T-helper 1 cell treated with Interleukin-12 subunit alpha and Interleukin-12 subunit beta and Interleukin-4 antibody, amounts not matched to agents 30 μg/mL and 1 μg/mL, for 36 hours (primary cell): ENCODE measurements around the gene GALNT17.

Source experiments
- H3K27ac Mint-ChIP-seq: one replicate; pipeline ENCODE4 v1.8.0; 2021; ENCODE audit warnings: mild to moderate bottlenecking, mixed read lengths
- H3K27me3 Mint-ChIP-seq: one replicate; pipeline ENCODE4 v1.8.0; 2021; ENCODE audit warnings: low read depth, mixed read lengths
- H3K36me3 Mint-ChIP-seq: one replicate; pipeline ENCODE4 v1.8.0; 2021; ENCODE audit warnings: low read depth, mixed read lengths
- H3K4me1 Mint-ChIP-seq: one replicate; pipeline ENCODE4 v1.8.0; 2021; ENCODE audit warnings: low read depth, mixed read lengths
- H3K4me3 Mint-ChIP-seq: one replicate; pipeline ENCODE4 v1.8.0; 2021; ENCODE audit warnings: mild to moderate bottlenecking, moderate library complexity, mixed read lengths
- H3K9me3 Mint-ChIP-seq: one replicate; pipeline ENCODE4 v1.8.0; 2021; ENCODE audit warnings: mixed read lengths

GALNT17 gene

DNA sequence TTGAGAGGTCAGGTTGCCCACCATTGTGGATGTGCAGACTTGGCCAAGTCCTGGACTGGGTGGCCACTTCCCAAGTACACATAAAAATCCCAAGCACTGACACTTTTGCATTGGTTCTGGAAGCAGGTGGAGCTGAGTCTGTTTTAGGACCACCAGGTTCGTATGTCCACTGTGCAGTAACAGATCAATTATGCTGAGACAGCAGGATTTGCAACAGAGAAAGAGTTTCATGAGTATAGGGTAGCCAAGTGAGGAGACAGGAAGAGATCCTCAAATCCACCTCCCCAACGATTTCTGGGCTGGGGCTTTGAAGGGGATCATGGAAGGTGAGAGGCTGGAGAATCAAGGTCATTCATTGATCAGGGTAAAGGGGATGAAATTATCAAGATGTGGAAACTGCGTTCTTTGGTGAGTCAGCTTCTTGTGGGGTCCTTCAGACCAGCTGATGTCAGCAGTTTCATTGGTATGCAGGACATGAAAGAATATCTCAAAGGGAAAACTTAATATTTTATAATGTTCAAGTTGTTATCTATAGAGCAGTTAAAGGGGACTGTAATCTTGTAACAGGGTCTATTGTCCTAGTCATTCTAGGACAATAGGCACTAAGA, 277.7 kb downstream of the GALNT17 start:
- Mint-ChIP-seq H3K4me3 (no peak overlapping the region), H3K4me1 (no peaks in the 10 kb centered on the region), H3K27me3 (no peaks in the 10 kb centered on the region), H3K9me3 (peaks cover 38% of the 10 kb centered on the region), H3K36me3 (no peaks in the 10 kb centered on the region), H3K27ac (no peak overlapping the region)

DNA sequence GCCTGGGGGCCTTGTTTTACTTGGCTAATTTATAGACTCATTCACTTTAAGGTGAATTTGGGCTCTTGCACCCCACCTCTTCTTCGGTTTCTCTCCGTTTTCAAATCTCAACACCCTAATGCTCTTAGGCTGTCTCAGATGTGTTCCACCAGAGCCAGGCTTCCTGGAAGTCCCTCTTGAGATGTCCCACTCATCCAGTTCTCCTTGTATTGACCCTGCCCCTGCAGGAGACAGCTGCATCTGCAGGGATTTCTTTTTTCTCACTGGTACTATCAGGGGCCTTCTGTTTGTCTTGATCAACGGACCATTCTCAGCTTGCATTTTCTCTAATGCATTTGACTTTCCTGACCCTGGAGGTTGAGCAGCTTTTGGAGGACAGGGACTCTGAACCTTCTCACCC, 279.5 kb downstream of the GALNT17 start:
- H3K9me3 Mint-ChIP-seq: peaks cover 53% of the 10 kb centered on the region
- H3K36me3 Mint-ChIP-seq: no peaks in the 10 kb centered on the region
- no peak overlapping the region for H3K27ac Mint-ChIP-seq
- H3K4me1 Mint-ChIP-seq: no peaks in the 10 kb centered on the region
- H3K4me3 Mint-ChIP-seq: no peak overlapping the region
- no peaks in the 10 kb centered on the region for H3K27me3 Mint-ChIP-seq

DNA sequence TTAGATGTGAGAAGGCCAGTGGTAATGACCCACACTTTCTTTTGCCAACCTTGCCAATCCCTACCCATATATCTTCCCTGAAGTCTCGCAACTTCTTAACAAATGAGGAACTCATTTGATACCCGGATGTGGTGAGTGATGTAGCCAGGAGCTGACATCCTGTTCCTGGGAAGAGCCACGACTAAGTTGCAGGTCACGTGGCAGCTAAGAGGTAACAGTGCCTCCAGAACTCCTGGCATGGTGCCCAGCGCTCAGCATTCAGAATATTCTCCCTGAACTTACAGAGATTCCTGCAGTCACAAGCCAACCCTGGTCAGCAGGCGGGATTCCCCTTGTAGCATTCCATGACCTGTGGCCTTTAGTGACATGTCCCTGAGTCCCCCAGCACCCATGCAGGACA, 282.5 kb downstream of the GALNT17 start:
- Mint-ChIP-seq H3K9me3 (peaks cover 59% of the 10 kb centered on the region), H3K36me3 (no peaks in the 10 kb centered on the region), H3K27me3 (no peaks in the 10 kb centered on the region), H3K27ac (no peak overlapping the region), H3K4me1 (no peaks in the 10 kb centered on the region), H3K4me3 (no peak overlapping the region)

DNA sequence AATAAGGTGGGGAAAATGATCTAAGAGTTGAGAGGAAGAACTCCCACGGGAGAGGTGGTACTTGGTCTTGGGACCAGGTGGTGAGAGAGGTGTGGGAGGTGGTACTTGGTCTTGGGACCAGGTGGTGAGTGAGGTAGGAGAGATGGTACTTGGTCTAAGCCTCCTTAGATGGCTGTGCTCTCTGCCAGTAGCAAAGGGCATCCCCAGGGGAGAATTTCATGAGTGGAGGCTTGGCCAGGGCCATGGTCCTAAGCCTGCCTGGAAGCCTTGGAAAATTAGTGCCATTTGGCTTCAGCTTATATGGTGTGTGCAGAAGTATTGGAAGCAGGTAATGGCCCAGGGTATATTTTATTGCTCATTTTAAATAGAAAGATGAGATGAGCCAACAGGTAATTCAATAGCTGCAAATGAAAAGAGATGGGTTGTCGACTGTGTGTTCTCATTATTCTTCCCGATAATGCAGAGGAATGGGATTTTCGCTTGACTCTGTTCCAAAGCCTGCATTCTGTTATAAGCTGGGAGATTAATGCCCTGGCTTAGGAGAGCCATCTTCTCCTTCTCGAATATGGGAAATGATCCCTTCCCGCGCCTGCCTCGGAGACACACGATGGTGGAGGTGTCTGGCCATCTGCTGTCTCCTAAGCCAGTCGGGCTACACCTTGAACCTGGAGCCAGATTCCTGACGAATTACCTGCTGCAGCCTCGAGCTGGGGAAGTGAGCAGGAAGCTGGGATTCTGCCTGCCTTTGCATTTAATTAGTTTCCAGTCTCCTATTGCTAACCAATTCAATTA, 287.8 kb downstream of the GALNT17 start:
- H3K27me3 Mint-ChIP-seq: no peaks in the 10 kb centered on the region
- H3K4me3 Mint-ChIP-seq: no peak overlapping the region
- no peaks in the 10 kb centered on the region for H3K36me3 Mint-ChIP-seq
- no peaks in the 10 kb centered on the region for H3K4me1 Mint-ChIP-seq
- no peak overlapping the region for H3K27ac Mint-ChIP-seq
- peaks cover 47% of the 10 kb centered on the region for H3K9me3 Mint-ChIP-seq

DNA sequence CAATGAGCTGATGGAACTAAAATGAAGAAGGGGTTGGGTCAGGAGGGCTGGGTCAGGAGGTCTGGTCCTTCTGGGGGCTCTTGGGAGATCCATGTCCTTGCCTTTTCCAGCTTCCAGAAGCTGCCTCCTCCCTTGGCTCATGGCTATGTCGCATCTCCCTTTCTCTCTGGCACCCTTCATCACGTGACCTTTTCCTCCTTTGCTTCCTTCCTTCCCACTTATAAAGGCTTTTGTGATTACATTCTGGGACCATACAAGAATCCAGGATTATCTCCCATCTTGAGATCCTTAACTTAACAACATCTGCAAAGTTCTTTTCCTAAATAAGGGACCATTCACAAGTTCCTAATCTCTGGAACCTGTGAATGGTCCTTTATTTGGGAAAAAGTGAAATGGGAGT, 290.2 kb downstream of the GALNT17 start:
- H3K9me3 Mint-ChIP-seq: peaks cover 38% of the 10 kb centered on the region
- H3K4me1 Mint-ChIP-seq: no peaks in the 10 kb centered on the region
- H3K27ac Mint-ChIP-seq: no peak overlapping the region
- no peaks in the 10 kb centered on the region for H3K27me3 Mint-ChIP-seq
- H3K4me3 Mint-ChIP-seq: no peak overlapping the region
- H3K36me3 Mint-ChIP-seq: no peaks in the 10 kb centered on the region

DNA sequence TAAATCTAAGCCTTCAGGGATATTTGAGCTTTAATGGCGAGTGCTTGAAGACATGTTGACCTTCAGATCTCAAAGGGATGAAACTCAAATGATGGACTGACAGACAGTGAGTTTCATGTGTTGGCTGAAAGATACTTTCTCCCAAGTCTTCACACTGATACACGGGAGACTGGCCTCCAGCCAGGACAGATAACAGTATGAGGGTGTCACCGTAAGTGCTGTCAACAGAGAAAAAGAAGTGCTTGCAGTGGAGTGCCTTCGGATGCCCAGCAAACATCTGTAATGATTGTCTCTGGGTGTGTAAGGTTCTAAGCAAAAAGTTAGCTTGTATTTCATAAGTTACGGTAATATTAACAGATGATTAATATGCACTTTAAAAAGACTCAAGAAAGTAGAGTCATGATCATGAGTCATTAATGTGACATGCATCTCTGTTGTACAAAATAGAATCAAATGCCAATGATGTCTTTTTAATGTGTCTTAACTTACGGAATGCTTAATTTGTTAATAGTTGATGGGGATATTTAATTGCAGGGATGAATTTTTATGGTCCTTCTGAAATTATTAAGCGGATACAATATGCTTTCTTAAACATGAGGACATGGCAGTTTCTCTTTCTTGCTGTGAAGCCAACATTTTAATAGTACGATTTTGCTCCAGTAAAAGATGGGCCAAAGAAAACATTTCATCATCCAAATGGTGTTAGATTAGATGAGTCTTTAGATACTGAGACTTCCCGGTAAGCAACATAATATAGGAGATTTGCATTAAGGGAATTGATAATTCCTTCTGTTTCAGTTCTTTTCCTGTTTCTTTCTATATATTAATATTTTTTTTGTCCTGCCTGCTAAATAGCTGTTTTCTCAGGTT, 292.5 kb downstream of the GALNT17 start:
- Mint-ChIP-seq H3K27ac (no peak overlapping the region), H3K36me3 (no peaks in the 10 kb centered on the region), H3K4me1 (no peaks in the 10 kb centered on the region), H3K27me3 (no peaks in the 10 kb centered on the region), H3K4me3 (no peak overlapping the region), H3K9me3 (peaks cover 33% of the 10 kb centered on the region)

DNA sequence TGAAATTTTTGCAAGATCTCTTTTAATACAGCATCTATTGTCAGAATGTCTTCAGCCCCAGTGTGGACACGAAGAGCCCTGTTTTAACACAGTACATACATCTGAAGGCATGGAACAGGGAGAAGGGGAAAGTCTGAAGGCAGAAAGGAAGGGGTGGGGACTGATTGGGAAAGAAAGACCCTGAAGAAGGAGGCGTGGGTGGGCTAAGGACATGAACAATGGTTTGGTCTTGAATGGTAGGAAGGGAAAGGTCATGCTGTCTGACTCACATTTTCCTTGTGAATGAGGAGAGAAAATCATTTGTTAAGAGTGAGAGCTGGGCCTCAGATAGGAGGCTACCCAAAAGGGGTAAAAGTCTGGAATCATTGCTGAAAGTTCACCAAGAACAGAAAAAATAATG, 297.1 kb downstream of the GALNT17 start:
- no peak overlapping the region for H3K4me3 Mint-ChIP-seq
- H3K4me1 Mint-ChIP-seq: no peaks in the 10 kb centered on the region

DNA sequence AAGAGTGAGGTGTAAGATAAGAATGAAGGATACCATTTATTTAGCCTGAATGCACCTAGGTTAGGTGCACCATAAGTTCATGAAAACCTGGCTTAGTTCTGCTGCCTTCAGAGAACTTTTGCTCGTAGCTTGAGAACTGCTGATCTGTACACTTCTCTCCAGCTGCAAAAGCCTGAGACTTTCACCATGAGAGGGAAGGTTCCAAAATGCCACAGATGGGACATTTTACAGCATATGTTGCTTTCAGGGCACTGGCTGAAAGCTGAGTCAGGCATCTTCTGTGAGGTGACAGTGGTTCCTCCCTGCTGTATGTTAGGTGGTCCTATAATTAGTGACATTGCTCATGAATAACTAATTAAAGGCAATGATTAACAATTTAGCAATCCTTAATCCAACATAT, 298.3 kb downstream of the GALNT17 start:
- no peaks in the 10 kb centered on the region for H3K36me3 Mint-ChIP-seq

More for the DNA sequence above, 297.1 kb downstream of the GALNT17 start:
- H3K36me3 Mint-ChIP-seq: no peaks in the 10 kb centered on the region
- no peak overlapping the region for H3K27ac Mint-ChIP-seq
- no peaks in the 10 kb centered on the region for H3K27me3 Mint-ChIP-seq
- peaks cover 35% of the 10 kb centered on the region for H3K9me3 Mint-ChIP-seq

DNA sequence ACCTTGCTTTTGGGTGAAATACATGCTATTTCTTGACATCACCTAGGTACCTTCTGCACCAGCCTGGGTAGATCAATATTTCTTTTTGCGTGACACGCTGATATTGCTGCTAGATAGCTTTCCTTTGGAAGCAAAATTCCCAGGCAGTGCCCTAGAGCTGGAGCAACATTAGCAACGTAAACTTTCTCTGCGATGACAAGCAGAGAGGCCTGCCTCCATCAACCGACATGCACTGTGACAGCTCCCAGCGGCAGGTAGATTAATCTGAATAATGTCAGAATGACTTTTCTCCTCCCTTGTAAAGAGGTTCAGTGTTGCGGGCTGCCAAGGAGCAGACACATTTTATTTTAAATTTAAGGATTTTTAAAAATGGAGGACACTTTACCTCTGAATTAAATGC, 307.4 kb downstream of the GALNT17 start:
- peaks cover 39% of the 10 kb centered on the region for H3K9me3 Mint-ChIP-seq
- no peak overlapping the region for H3K4me3 Mint-ChIP-seq
- H3K36me3 Mint-ChIP-seq: no peaks in the 10 kb centered on the region
- no peaks in the 10 kb centered on the region for H3K4me1 Mint-ChIP-seq
- H3K27me3 Mint-ChIP-seq: no peaks in the 10 kb centered on the region
- no peak overlapping the region for H3K27ac Mint-ChIP-seq

More for the DNA sequence above, 298.3 kb downstream of the GALNT17 start:
- no peak overlapping the region for H3K27ac Mint-ChIP-seq
- no peaks in the 10 kb centered on the region for H3K4me1 Mint-ChIP-seq
- peaks cover 36% of the 10 kb centered on the region for H3K9me3 Mint-ChIP-seq
- H3K4me3 Mint-ChIP-seq: no peak overlapping the region
- H3K27me3 Mint-ChIP-seq: no peaks in the 10 kb centered on the region

DNA sequence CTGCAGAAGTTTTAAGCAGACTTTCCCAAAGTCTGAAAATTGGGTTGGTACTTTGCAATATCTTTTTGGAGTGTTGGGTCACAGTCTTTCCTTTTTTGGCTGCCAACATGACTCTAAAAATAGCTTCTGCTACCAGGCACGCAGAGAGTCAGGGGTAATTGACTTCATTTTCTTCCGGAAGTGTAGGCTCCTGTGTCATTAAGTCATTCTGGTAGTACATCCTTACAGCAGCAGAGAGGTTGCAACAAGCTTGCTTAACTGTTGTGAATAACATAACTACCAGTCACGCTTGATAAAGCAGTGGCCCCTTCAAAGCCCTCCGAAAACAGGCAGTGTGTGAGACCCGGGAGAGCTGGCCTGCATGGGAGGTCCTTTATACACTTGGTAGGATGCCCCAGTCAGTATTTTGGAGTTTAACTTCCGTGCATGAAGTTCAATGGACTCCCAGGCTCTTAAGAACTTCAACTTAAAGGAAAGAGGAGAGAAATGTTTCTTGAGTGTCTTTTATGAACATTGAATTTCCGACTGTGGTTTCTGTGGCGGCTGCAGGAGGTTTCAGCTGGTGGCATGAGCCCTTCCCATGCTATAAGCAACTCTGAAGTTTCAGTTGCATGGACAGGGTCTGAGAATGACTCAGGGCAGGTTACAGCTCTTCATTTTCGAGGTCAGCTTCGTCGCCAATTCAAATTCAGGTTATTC, 310.7 kb downstream of the GALNT17 start:
- no peak overlapping the region for H3K4me3 Mint-ChIP-seq
- H3K27me3 Mint-ChIP-seq: no peaks in the 10 kb centered on the region
- peaks cover 34% of the 10 kb centered on the region for H3K9me3 Mint-ChIP-seq
- no peaks in the 10 kb centered on the region for H3K4me1 Mint-ChIP-seq
- H3K27ac Mint-ChIP-seq: no peak overlapping the region
- no peaks in the 10 kb centered on the region for H3K36me3 Mint-ChIP-seq

DNA sequence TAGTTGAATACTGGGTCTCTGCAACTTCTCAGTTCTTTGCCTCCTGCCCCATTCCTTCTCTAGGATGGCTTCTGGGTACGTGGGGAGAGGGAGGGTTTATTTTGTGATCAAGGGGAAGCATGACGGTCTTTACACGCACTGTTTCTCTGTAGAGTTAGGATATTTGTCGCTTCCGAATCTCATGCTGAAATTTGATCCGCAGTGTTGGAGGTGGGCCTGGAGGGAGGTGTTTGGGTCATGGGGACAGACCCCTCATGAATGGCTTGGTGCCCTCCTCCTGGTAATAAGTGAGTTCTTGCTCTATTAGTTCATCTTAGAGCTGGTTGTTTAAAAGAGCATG, 311.2 kb downstream of the GALNT17 start:
- no peak overlapping the region for H3K27ac Mint-ChIP-seq
- no peaks in the 10 kb centered on the region for H3K27me3 Mint-ChIP-seq

DNA sequence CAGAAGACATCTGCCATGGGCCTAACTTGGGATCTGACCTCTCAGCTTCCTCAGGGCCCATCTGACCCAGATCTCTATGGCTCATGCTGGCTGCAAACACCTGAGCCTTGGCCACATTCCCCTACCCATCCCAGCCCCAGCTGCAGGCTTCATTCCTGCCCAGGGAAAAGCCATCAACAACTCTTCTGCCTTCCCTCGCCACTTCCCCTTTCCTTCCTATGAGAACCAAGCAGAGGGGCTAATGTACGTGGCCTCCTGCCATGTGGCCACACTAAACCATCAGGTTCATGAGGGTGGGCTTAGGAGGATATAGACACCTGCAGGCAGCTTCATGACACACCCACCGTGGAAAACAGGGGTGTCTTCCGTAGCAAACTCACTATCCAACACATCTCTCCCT, 312.2 kb downstream of the GALNT17 start:
- Mint-ChIP-seq H3K36me3 (no peaks in the 10 kb centered on the region), H3K4me1 (no peaks in the 10 kb centered on the region), H3K9me3 (peaks cover 43% of the 10 kb centered on the region), H3K4me3 (no peak overlapping the region), H3K27me3 (no peaks in the 10 kb centered on the region), H3K27ac (no peak overlapping the region)

More for the DNA sequence above, 311.2 kb downstream of the GALNT17 start:
- Mint-ChIP-seq H3K4me3 (no peak overlapping the region), H3K4me1 (no peaks in the 10 kb centered on the region), H3K9me3 (peaks cover 39% of the 10 kb centered on the region), H3K36me3 (no peaks in the 10 kb centered on the region)

DNA sequence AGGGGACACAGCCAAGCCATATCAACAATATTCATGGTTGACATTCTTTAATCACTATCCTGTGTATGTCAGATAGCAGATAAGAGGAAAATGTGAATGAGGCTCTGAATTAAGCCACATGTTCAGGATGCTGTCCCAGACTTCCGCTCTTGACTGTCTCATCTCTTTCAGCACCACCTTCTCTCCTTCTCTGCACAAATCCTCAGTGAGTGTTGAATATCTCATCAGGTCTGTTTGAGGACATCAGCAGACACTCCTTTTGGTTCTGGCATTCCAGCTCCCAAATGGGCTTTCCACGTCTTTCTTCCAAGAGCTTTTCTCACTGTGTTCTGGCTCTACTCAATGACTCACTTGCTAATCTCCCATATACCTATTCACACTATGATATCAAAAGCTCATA, 321.7 kb downstream of the GALNT17 start:
- H3K27me3 Mint-ChIP-seq: no peaks in the 10 kb centered on the region
- no peaks in the 10 kb centered on the region for H3K36me3 Mint-ChIP-seq
- no peak overlapping the region for H3K4me3 Mint-ChIP-seq
- H3K27ac Mint-ChIP-seq: no peak overlapping the region
- H3K9me3 Mint-ChIP-seq: peaks cover 27% of the 10 kb centered on the region
- H3K4me1 Mint-ChIP-seq: no peaks in the 10 kb centered on the region

DNA sequence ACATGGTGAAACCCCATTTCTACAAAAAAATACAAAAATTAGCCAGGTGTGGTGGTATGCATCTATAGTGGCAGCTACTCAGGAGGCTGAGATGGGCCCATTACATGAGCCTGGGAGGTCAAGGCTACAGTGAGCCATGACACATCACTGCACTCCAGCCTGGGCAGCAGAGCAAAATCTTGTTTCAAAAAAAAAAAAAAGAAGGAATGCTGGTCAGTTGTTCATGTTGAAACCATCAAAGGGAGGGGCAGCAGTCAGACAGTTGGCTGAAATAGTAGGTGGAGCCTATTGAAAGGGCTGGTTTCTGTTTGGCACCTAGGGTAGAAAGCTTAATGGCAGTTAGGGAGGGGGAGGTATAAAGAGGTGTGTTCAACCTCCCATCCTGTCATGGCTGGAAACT, 323.0 kb downstream of the GALNT17 start:
- Mint-ChIP-seq H3K27me3 (no peaks in the 10 kb centered on the region), H3K9me3 (peaks cover 32% of the 10 kb centered on the region), H3K27ac (no peak overlapping the region), H3K4me3 (no peak overlapping the region), H3K36me3 (no peaks in the 10 kb centered on the region), H3K4me1 (no peaks in the 10 kb centered on the region)
